ENCODE measurements around the gene DLGAP4. TPM values are rescaled to one million over a fixed set of nuclear protein-coding genes. Genes with fewer than 3 reads are reported as not detected.

Gene DLGAP4
- total RNA-seq, 2 experiments from 2014 or later, result 40.2 to 44.2 TPM

GRCh38 chr20:36270744-36271638, 35.1 kb upstream of the DLGAP4 start:
- CTCF ChIA-PET, result interaction anchor here (0.7 kb wide), 1 partner anchor 169 kb away, joined by 3 read pairs; no protein-coding TSS in a partner anchor
- no peaks in the 10 kb centered on the region for H3K36me3 Mint-ChIP-seq (ENCODE audit: low read depth)
- H3K27me3 Mint-ChIP-seq, result peaks cover 3% of the 10 kb centered on the region
- no peak overlapping the region for H3K4me3 Mint-ChIP-seq
- no peaks in the 10 kb centered on the region for H3K9me3 Mint-ChIP-seq
- no peak for DNase-seq
- H3K4me1 Mint-ChIP-seq, result no peaks in the 10 kb centered on the region
- POLR2A ChIA-PET, result no interaction called here
- no peak overlapping the region for H3K27ac Mint-ChIP-seq

GRCh38 chr20:36271639-36272546, 34.2 kb upstream of the DLGAP4 start:
- H3K27ac Mint-ChIP-seq, result no peak overlapping the region
- no peaks in the 10 kb centered on the region for H3K9me3 Mint-ChIP-seq
- no peaks in the 10 kb centered on the region for H3K36me3 Mint-ChIP-seq (ENCODE audit: low read depth)
- POLR2A ChIA-PET, result no interaction called here
- H3K27me3 Mint-ChIP-seq, result peaks cover 3% of the 10 kb centered on the region
- DNase-seq, result no peak
- H3K4me3 Mint-ChIP-seq, result no peak overlapping the region
- CTCF ChIA-PET, result interaction anchor here (0.9 kb wide), 1 partner anchor 279 kb away, joined by 3 read pairs; no protein-coding TSS in a partner anchor
- no peaks in the 10 kb centered on the region for H3K4me1 Mint-ChIP-seq

DNA sequence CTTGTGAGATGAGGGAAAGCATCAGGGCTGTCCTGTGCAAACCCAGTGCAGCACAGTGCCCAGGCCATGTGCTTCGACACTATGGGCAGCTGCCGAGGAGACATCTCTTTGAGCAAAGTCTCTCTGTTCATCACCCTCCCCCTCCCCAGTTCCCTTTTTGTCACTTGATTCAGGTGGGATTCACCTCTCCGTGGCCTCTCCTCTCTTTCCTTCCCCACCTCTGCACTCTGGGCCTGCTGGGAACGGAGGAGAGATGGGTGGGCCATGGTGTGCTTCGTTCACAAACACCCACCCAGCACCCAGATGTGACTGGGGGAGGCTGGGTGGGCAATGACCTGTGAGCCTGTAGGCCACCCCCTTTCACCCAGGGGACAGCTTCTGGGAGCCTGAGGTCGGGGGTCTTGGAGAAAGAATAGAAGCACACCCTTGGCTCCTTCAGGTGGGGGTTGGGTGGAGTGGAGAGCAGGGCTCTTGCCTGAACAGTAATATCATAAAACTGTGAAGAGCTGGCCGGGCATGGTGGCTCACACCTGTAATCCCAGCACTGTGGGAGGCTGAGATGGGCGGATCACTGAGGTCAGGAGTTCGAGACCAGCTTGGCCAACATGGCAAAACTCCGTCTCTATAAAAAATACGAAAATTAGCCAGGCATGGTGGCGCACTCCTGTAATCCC, 33.5 kb upstream of the DLGAP4 start:
- H3K27me3 Mint-ChIP-seq, result peaks cover 3% of the 10 kb centered on the region

DNA sequence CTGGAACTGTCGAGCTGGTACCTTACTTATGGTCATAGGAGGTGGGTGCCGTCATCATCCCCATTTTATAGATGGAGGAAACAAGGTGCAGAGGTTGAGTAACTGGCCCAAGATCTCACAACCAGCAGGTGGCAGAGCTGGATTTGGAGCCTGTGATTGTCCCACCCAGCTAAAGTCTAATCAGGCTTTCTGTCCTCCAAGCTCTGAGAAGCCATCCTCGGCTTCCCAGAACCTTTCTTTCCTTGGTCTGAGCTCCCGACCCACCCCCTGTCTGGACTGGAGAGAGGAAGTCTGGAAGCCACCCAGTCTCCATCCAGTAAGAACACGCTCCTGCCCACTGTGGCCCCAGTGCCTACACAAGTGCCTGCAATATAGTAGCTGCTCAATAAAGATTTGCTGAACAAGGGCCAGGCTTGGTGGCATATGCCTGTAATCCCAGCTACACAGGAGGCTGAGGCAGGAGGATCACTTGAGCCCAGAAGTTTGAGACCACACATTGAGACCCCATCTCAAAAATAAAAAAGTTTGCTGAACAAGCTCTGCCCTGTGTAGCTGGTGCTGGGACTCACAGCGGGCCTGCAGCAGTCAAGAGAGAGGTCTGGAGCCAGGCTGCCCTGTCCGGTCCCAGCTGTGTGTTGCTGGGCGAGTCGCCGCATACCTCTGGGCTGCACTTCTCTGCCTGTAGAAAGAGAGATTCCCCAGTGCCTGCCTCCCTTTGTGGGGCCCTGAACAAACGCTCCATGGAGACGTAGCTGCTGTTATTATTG, 32.5 kb upstream of the DLGAP4 start:
- H3K36me3 Mint-ChIP-seq (ENCODE audit: low read depth), result no peaks in the 10 kb centered on the region
- no peak overlapping the region for H3K4me3 Mint-ChIP-seq

More for the DNA sequence above, 33.5 kb upstream of the DLGAP4 start:
- Mint-ChIP-seq H3K4me1 (no peaks in the 10 kb centered on the region), H3K36me3 (ENCODE audit: low read depth) (no peaks in the 10 kb centered on the region), H3K9me3 (no peaks in the 10 kb centered on the region), H3K27ac (no peak overlapping the region), H3K4me3 (no peak overlapping the region)
- ChIA-PET POLR2A (no interaction called here), CTCF (interaction anchor here (0.9 to 1.8 kb wide), 8 partner anchors 10 to 280 kb away, joined by 3 to 15 read pairs (median 4); no protein-coding TSS in a partner anchor)
- no peak for DNase-seq

GRCh38 chr20:36274181-36274841, 31.8 kb upstream of the DLGAP4 start:
- H3K4me1 Mint-ChIP-seq, result no peaks in the 10 kb centered on the region
- no peak overlapping the region for H3K4me3 Mint-ChIP-seq
- CTCF ChIA-PET, result interaction anchor here (0.7 to 1.8 kb wide), 5 partner anchors 72 to 166 kb away, joined by 3 to 15 read pairs (median 4); no protein-coding TSS in a partner anchor
- H3K9me3 Mint-ChIP-seq, result no peaks in the 10 kb centered on the region
- no peak overlapping the region for H3K27ac Mint-ChIP-seq
- H3K27me3 Mint-ChIP-seq, result peaks cover 4% of the 10 kb centered on the region
- no peak for DNase-seq
- POLR2A ChIA-PET, result no interaction called here
- H3K36me3 Mint-ChIP-seq (ENCODE audit: low read depth), result no peaks in the 10 kb centered on the region

More for the DNA sequence above, 32.5 kb upstream of the DLGAP4 start:
- H3K9me3 Mint-ChIP-seq, result no peaks in the 10 kb centered on the region
- ChIA-PET POLR2A (no interaction called here), CTCF (interaction anchor here (0.7 to 1.8 kb wide), 8 partner anchors 9 to 167 kb away, joined by 3 to 15 read pairs (median 4); no protein-coding TSS in a partner anchor)
- H3K4me1 Mint-ChIP-seq, result no peaks in the 10 kb centered on the region
- peak; percentile 24 for DNase-seq
- peaks cover 6% of the 10 kb centered on the region for H3K27me3 Mint-ChIP-seq
- no peak overlapping the region for H3K27ac Mint-ChIP-seq

GRCh38 chr20:36275011-36275410, 31.1 kb upstream of the DLGAP4 start:
- POLR2A ChIA-PET, result no interaction called here
- DNase-seq, result peak; percentile 6
- Mint-ChIP-seq H3K9me3 (no peaks in the 10 kb centered on the region), H3K27me3 (peaks cover 4% of the 10 kb centered on the region), H3K27ac (no peak overlapping the region), H3K4me1 (no peaks in the 10 kb centered on the region), H3K4me3 (no peak overlapping the region), H3K36me3 (ENCODE audit: low read depth) (no peaks in the 10 kb centered on the region)
- CTCF ChIA-PET, result no interaction called here

GRCh38 chr20:36275441-36276189, 30.5 kb upstream of the DLGAP4 start:
- ChIA-PET POLR2A (no interaction called here), CTCF (no interaction called here)
- Mint-ChIP-seq H3K27me3 (peaks cover 4% of the 10 kb centered on the region), H3K27ac (no peak overlapping the region), H3K36me3 (ENCODE audit: low read depth) (no peaks in the 10 kb centered on the region), H3K9me3 (no peaks in the 10 kb centered on the region), H3K4me3 (no peak overlapping the region), H3K4me1 (no peaks in the 10 kb centered on the region)
- DNase-seq, result no peak

- ChIA-PET CTCF (interaction anchor here (0.6 kb wide), 1 partner anchor 75 kb away, joined by 4 read pairs; no protein-coding TSS in a partner anchor), POLR2A (no interaction called here)
- Mint-ChIP-seq H3K27me3 (peaks cover 9% of the 10 kb centered on the region), H3K9me3 (no peaks in the 10 kb centered on the region), H3K4me1 (no peaks in the 10 kb centered on the region), H3K4me3 (no peak overlapping the region), H3K36me3 (ENCODE audit: low read depth) (no peaks in the 10 kb centered on the region), H3K27ac (no peak overlapping the region)
- peak; percentile 7 for DNase-seq
Observed at GRCh38 chr20:36277546-36277945, 28.6 kb upstream of the DLGAP4 start.

DNA sequence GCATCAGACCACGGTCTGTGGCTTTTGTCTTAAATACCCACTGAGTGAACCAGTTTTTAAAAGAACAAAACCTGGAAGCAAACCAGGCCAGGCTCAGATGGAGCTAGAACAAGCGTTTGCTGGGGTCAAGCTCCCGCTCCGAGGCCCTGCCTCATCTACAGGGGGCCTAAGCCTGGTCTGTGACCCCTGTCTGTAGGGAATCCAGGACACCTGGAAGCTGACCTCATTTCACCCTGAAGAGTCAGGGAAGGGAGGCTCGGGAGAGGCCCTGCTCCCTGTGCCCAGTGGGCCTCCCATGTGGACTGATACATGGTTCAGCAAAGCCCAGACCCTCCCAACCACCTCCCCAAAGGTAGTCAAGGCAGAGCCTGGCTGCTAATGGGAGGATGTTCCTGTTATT, 26.8 kb upstream of the DLGAP4 start:
- Mint-ChIP-seq H3K4me3 (no peak overlapping the region), H3K4me1 (no peaks in the 10 kb centered on the region), H3K36me3 (ENCODE audit: low read depth) (no peaks in the 10 kb centered on the region), H3K27me3 (peaks cover 16% of the 10 kb centered on the region), H3K27ac (no peak overlapping the region), H3K9me3 (no peaks in the 10 kb centered on the region)
- no peak for DNase-seq
- ChIA-PET POLR2A (no interaction called here), CTCF (no interaction called here)

DNA sequence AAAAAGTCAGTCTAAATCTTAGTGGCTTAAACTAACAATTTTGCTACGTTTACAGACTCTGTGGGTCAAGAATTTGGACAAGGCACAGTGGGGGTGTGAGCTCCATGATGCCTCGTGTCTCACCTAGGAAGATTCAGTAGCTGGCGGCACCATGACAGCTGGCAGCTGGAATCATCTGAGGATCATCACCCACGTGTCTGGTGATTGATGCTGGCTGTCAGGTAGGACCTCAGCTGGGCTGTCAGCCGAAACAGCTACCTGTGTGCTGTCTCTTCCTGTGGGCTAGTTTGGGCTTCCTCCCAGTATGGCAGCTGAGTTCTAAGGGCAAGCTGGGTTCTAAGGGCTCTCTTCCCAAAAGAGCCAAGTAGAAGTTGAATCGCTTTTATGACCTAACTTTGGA, 26.4 kb upstream of the DLGAP4 start:
- ChIA-PET POLR2A (no interaction called here), CTCF (no interaction called here)
- Mint-ChIP-seq H3K27me3 (peaks cover 17% of the 10 kb centered on the region), H3K4me3 (no peak overlapping the region), H3K4me1 (no peaks in the 10 kb centered on the region), H3K36me3 (ENCODE audit: low read depth) (no peaks in the 10 kb centered on the region), H3K27ac (no peak overlapping the region), H3K9me3 (no peaks in the 10 kb centered on the region)
- peak; percentile 6 for DNase-seq

DNA sequence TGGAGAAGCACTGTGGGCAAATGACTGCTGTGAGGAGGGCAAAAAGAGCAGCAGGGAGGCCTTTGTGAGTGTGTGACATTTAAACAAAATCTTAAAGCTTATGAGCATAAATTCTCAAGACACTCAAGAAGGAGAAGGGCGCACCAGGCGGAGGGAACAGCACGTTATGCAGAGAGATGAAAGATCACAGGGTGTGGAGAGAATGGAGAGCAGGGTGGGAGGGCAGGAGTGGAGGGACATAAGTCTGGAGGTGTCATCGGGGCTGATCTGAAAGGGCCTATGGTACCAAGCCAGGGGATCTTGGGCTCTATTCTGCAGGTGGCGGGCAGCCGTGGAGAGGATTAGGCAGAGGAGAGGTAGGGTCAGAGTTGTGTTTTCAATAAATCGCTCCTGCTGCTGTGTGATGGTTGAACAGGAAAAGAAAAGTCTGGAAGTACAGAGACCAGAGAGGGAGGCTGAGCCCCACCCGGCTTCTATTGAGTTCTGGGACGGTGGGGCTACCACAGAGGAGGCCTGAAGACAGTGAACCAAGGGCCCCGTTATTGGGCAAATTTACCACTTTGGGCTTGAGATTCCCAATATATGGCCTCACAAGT, 24.3 kb upstream of the DLGAP4 start:
- H3K36me3 Mint-ChIP-seq (ENCODE audit: low read depth), result no peaks in the 10 kb centered on the region
- H3K27ac Mint-ChIP-seq, result no peak overlapping the region
- H3K9me3 Mint-ChIP-seq, result no peaks in the 10 kb centered on the region
- POLR2A ChIA-PET, result no interaction called here
- DNase-seq, result peak; percentile 1
- no peaks in the 10 kb centered on the region for H3K4me1 Mint-ChIP-seq
- H3K4me3 Mint-ChIP-seq, result no peak overlapping the region
- CTCF ChIA-PET, result no interaction called here
- peaks cover 19% of the 10 kb centered on the region for H3K27me3 Mint-ChIP-seq

Measured in activated CD4-positive, alpha-beta memory T cell treated with anti-CD3 and anti-CD28 coated beads, Interleukin-2, amount 10 ng/mL, durations not matched to agents 7 days and 5 days (primary cell).